ENCODE results near the gene RAE1. TPM values are rescaled to one million over a fixed set of nuclear protein-coding genes. Genes with fewer than 3 reads are reported as not detected.

RAE1 gene
- total RNA-seq, 1 experiment from 2014 or later = 46.3 TPM

- TF ChIP-seq FOSL1 (IDR thresholded peaks at IDR 0.05; ENCODE audit: low read depth) = no peak
- no peak for TF ChIP-seq ATF3 (IDR thresholded peaks at IDR 0.05)
- TF ChIP-seq CEBPB (IDR thresholded peaks at IDR 0.05; ENCODE audit: low read depth) = no peak
- TF ChIP-seq MAX (IDR thresholded peaks at IDR 0.05) = no peak
- TF ChIP-seq SP1 (IDR thresholded peaks at IDR 0.05; ENCODE audit: low read depth) = no peak
- TF ChIP-seq CTCF (IDR thresholded peaks at IDR 0.05 in 2 of 3, conservative IDR thresholded peaks at IDR 0.05 in 1 of 3; ENCODE audit: borderline replicate concordance in 1 of 3, insufficient read depth in 1 of 3, low read depth in 2 of 3, low read length in 2 of 3) = no peak
- TF ChIP-seq SIN3A (IDR thresholded peaks at IDR 0.05; ENCODE audit: low read depth) = no peak
- no peak for TF ChIP-seq ELF1 (IDR thresholded peaks at IDR 0.05; ENCODE audit: borderline replicate concordance, low read depth)
- no peak for TF ChIP-seq REST (IDR thresholded peaks at IDR 0.05; ENCODE audit: low read depth)
- no peak for TF ChIP-seq YY1 (IDR thresholded peaks at IDR 0.05; ENCODE audit: extremely low read depth, insufficient replicate concordance, low read depth, low read length)
- no peak for TF ChIP-seq TCF7L2 (IDR thresholded peaks at IDR 0.05; ENCODE audit: borderline replicate concordance, extremely low read depth, insufficient read depth, insufficient read length)
- no peak for TF ChIP-seq EZH2 (IDR thresholded peaks at IDR 0.05)
- no peak for TF ChIP-seq CBX3 (IDR thresholded peaks at IDR 0.05; ENCODE audit: low read depth)
- TF ChIP-seq ZBTB33 (IDR thresholded peaks at IDR 0.05; ENCODE audit: extremely low read depth, insufficient replicate concordance, low read length) = no peak
- no peak for TF ChIP-seq JUND (IDR thresholded peaks at IDR 0.05)
- no peak for TF ChIP-seq EZH2phosphoT487 (IDR thresholded peaks at IDR 0.05; ENCODE audit: borderline replicate concordance)
- no peak overlapping the region for H3K4me3 ChIP-seq (replicated peaks in 1 of 2; ENCODE audit: low read depth in 1 of 2, low read length in 2 of 2)
- no peaks in the 10 kb centered on the region for H3K9me3 ChIP-seq (ENCODE audit: control insufficient read depth in 1 of 2, insufficient read depth in 1 of 2, low read depth in 1 of 2, low read length in 2 of 2)
- H3K27ac ChIP-seq (ENCODE audit: low read depth, low read length) = no peak overlapping the region
- H3K27me3 ChIP-seq (ENCODE audit: insufficient read depth, low read length) = peaks cover 4% of the 10 kb centered on the region
- intact Hi-C loops (cut with micrococcal nuclease) = no loop called here
- H3K9me2 ChIP-seq (ENCODE audit: insufficient read depth) = no peaks in the 10 kb centered on the region
- RAD21 ChIA-PET (ENCODE audit: low non-redundant PET in 1 of 2, low total read pairs in 2 of 2, uncharacterized antibody in 2 of 2, unreplicated experiment in 2 of 2) = no interaction called here
- CTCF ChIA-PET = no interaction called here
- POLR2A ChIA-PET = no interaction called here
- H3K79me2 ChIP-seq (ENCODE audit: insufficient read depth, low read length) = no peaks in the 10 kb centered on the region
- no peak overlapping the region for H3K4me2 ChIP-seq (ENCODE audit: low read length)
- no peak overlapping the region for H2AFZ ChIP-seq (ENCODE audit: low read depth, low read length, poor library complexity, severe bottlenecking)
- peaks cover 21 to 31% of the 10 kb centered on the region in 2 experiments for H3K4me1 ChIP-seq (ENCODE audit: control insufficient read depth in 1 of 2, insufficient read depth in 2 of 2, low read length in 2 of 2)
- DNase-seq (ENCODE audit: low read depth, low spot score) = no peak
- no peak overlapping the region for H3K9ac ChIP-seq (ENCODE audit: low read length)
- no TSS peak for BruUV-seq (replicated peaks)
- no peaks in the 10 kb centered on the region for H3K36me3 ChIP-seq (ENCODE audit: control insufficient read depth in 1 of 2, insufficient read depth in 2 of 2, low read length in 2 of 2)
- H4K20me1 ChIP-seq (ENCODE audit: insufficient read depth) = no peaks in the 10 kb centered on the region
- ATAC-seq = no peak
Observed at GRCh38 chr20:57325632-57326356, 25.3 kb upstream of the RAE1 start.

All from HCT116 (cell line).